Measurements from ENCODE around the gene PPP2R5C.

DNA sequence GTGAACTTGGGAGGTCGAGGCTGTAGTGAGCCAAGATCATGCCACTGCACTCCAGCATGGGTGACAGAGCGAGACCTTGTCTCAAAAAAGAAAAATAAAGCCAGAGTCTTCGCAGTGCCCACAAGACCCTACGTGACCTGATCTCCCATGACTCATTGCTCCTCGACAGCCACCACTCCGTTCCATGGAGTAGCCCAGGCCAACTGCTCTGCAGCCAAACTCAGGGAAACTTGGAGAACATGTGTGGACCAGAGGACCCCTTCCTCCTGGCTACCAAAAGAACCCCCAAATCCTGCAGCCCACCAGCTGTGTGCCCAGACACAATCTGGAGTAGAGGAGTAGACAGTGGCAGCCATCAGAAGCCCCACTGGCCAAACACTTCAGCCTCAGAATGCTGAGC lies 32.1 kb upstream of the PPP2R5C start:
- TF ChIP-seq, protein P1, sequence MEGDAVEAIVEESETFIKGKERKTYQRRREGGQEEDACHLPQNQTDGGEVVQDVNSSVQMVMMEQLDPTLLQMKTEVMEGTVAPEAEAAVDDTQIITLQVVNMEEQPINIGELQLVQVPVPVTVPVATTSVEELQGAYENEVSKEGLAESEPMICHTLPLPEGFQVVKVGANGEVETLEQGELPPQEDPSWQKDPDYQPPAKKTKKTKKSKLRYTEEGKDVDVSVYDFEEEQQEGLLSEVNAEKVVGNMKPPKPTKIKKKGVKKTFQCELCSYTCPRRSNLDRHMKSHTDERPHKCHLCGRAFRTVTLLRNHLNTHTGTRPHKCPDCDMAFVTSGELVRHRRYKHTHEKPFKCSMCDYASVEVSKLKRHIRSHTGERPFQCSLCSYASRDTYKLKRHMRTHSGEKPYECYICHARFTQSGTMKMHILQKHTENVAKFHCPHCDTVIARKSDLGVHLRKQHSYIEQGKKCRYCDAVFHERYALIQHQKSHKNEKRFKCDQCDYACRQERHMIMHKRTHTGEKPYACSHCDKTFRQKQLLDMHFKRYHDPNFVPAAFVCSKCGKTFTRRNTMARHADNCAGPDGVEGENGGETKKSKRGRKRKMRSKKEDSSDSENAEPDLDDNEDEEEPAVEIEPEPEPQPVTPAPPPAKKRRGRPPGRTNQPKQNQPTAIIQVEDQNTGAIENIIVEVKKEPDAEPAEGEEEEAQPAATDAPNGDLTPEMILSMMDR (IDR thresholded peaks at IDR 0.05; ENCODE audit: borderline replicate concordance, extremely low read depth, low read length, poor library complexity, severe bottlenecking) = no peak
- no peak for TF ChIP-seq EZH2 (IDR thresholded peaks at IDR 0.05; ENCODE audit: borderline replicate concordance, low read depth, low read length, severe bottlenecking)

Data from DND-41 (cell line).